IMR-90 (cell line): ENCODE measurements around the gene MGLL. TPM values are rescaled to one million over a fixed set of nuclear protein-coding genes. Genes with fewer than 3 reads are reported as not detected.

Source experiments
- ATAC-seq: fragments of 200-7000 bp; cut with Tn5 transposase; 2 replicates; pipeline ENCODE4 v1.9.1; 2020; ENCODE audit warnings: low read depth, mild to moderate bottlenecking, moderate library complexity
- BruUV-seq: library from RNA; stranded (reverse); fragments of 400-500 nt; replicated peaks from 2 replicates; lab custom pipeline; 2021; lab: Mats Ljungman, UMichigan
- CTCF ChIA-PET: fragments of 300-600 bp; formaldehyde crosslinking; extraction: SDS; loops from one replicate; lab custom pipeline; 2021; ENCODE audit warnings: antibody characterized with exemption; lab: Yijun Ruan, JAX
- POLR2A ChIA-PET: fragments of 300-600 bp; sonication (Branson Sonifier 250); formaldehyde crosslinking; loops from one replicate; lab custom pipeline; 2022; ENCODE audit warnings: antibody characterized with exemption; ENCODE audit not compliant: unreplicated experiment; lab: Charles Lee
- DNase-seq: peaks from one replicate; pipeline ENCODE4 v3.0.0; 2013
- H2AFZ ChIP-seq: replicated peaks from 2 replicates; pipeline ENCODE3; 2013; ENCODE audit warnings: low read length, mild to moderate bottlenecking; ENCODE audit not compliant: poor library complexity
- H2AK5ac ChIP-seq: 2 replicates; pipeline ENCODE4 v1.6.1; 2013; ENCODE audit warnings: low read depth, low read length, inconsistent platforms
- H2AK9ac ChIP-seq: replicated peaks from 2 replicates; pipeline ENCODE3; 2013; ENCODE audit warnings: mild to moderate bottlenecking, low read depth, low read length, moderate library complexity; ENCODE audit not compliant: poor library complexity
- H2BK120ac ChIP-seq: 2 replicates; pipeline ENCODE4 v1.6.1; 2013; ENCODE audit warnings: low read depth, low read length, inconsistent platforms
- H2BK15ac ChIP-seq: 3 replicates; pipeline ENCODE4 v1.6.1; 2013; ENCODE audit warnings: low read depth, low read length, inconsistent platforms
- H2BK20ac ChIP-seq: 2 replicates; pipeline ENCODE4 v1.6.1; 2013; ENCODE audit warnings: low read depth, mild to moderate bottlenecking, inconsistent platforms, low read length, moderate library complexity
- H2BK5ac ChIP-seq: 2 replicates; pipeline ENCODE4 v1.6.1; 2013; ENCODE audit warnings: mild to moderate bottlenecking, low read depth, low read length, inconsistent platforms; ENCODE audit not compliant: poor library complexity, severe bottlenecking
- H3K14ac ChIP-seq: replicated peaks from 2 replicates; pipeline ENCODE4 v1.6.1; 2013; ENCODE audit warnings: low read depth, low read length, inconsistent platforms
- H3K18ac ChIP-seq: 2 replicates; pipeline ENCODE4 v1.6.1; 2013; ENCODE audit warnings: low read depth, low read length, control low read depth
- H3K23ac ChIP-seq: 2 replicates; pipeline ENCODE4 v1.6.1; 2013; ENCODE audit warnings: low read depth, low read length, inconsistent platforms
- H3K27ac ChIP-seq: 2 replicates; pipeline ENCODE4 v1.5.1; 2013; ENCODE audit warnings: mild to moderate bottlenecking, control low read depth, low read length; ENCODE audit not compliant: insufficient read depth
- H3K27me3 ChIP-seq: 2 replicates; pipeline ENCODE4 v1.6.1; 2013; ENCODE audit warnings: low read length; ENCODE audit not compliant: control insufficient read depth, insufficient read depth
- H3K36me3 ChIP-seq: 2 replicates; pipeline ENCODE4 v1.6.1; 2013; ENCODE audit warnings: low read length, mixed read lengths; ENCODE audit not compliant: control insufficient read depth, insufficient read depth
- H3K4ac ChIP-seq: 2 replicates; pipeline ENCODE4 v1.6.1; 2013; ENCODE audit warnings: low read depth, low read length, inconsistent platforms
- H3K4me1 ChIP-seq: 2 replicates; pipeline ENCODE4 v1.6.1; 2013; ENCODE audit warnings: low read length, mixed read lengths; ENCODE audit not compliant: control insufficient read depth, insufficient read depth
- H3K4me2 ChIP-seq: 2 replicates; pipeline ENCODE4 v1.6.1; 2013; ENCODE audit warnings: low read depth, mild to moderate bottlenecking, control low read depth, low read length, moderate library complexity
- H3K4me3 ChIP-seq: 2 replicates; pipeline ENCODE4 v1.5.1; 2013; ENCODE audit warnings: low read depth, mild to moderate bottlenecking, control low read depth, low read length, moderate library complexity; ENCODE audit not compliant: insufficient read depth
- H3K56ac ChIP-seq: 2 replicates; pipeline ENCODE4 v1.6.1; 2013; ENCODE audit warnings: low read length, inconsistent platforms; ENCODE audit not compliant: insufficient read depth; ENCODE audit errors: extremely low read depth
- H3K79me1 ChIP-seq, 2 experiments: 2 replicates each; pipeline ENCODE4 v1.6.1; 2013; ENCODE audit warnings: low read length in 2 of 2, inconsistent platforms in 1 of 2, low read depth in 1 of 2
- H3K9ac ChIP-seq: 2 replicates; pipeline ENCODE4 v1.6.1; 2013; ENCODE audit warnings: low read depth, low read length, control low read depth
- H3K9me1 ChIP-seq: 2 replicates; pipeline ENCODE4 v1.6.1; 2013; ENCODE audit warnings: low read length, inconsistent platforms; ENCODE audit not compliant: insufficient read depth
- H3K9me3 ChIP-seq: 2 replicates; pipeline ENCODE4 v1.6.1; 2013; ENCODE audit warnings: low read length; ENCODE audit not compliant: control insufficient read depth, insufficient read depth
- H4K20me1 ChIP-seq: 2 replicates; pipeline ENCODE4 v1.6.1; 2013; ENCODE audit warnings: low read length, inconsistent platforms; ENCODE audit not compliant: insufficient read depth
- H4K5ac ChIP-seq: 2 replicates; pipeline ENCODE4 v1.6.1; 2013; ENCODE audit warnings: mild to moderate bottlenecking, low read depth, low read length, control low read depth
- H4K8ac ChIP-seq, 2 experiments: 2 replicates each; pipeline ENCODE4 v1.6.1; 2013; ENCODE audit warnings: low read depth in 2 of 2, low read length in 2 of 2, control low read depth in 1 of 2, inconsistent platforms in 1 of 2
- H4K91ac ChIP-seq: 2 replicates; pipeline ENCODE4 v1.6.1; 2013; ENCODE audit warnings: low read depth, low read length, inconsistent platforms; ENCODE audit not compliant: insufficient read depth
- BHLHE40 ChIP-seq: fragments of 150-350 bp; IDR thresholded peaks from 2 replicates; pipeline ENCODE4 v1.6.1; 2016; ENCODE audit warnings: mild to moderate bottlenecking, low read depth, low read length
- MAZ ChIP-seq: IDR thresholded peaks from 2 replicates; pipeline ENCODE4 v1.6.1; 2012; ENCODE audit warnings: low read depth, mild to moderate bottlenecking, low read length, improper control_type of control experiment, moderate library complexity, borderline replicate concordance
- WGBS, 2 experiments: methylation state at CpG; one replicate each; pipeline versions ENCODE4 v1.1.5 to v1.1.7; 2013; ENCODE audit warnings: missing lambda C conversion rate in 2 of 2; ENCODE audit not compliant: insufficient read length in 1 of 2; ENCODE audit errors: extremely low coverage in 2 of 2; 5-methylcytosine and 5-hydroxymethylcytosine counted together
- dilution Hi-C: fragments of 300-500 bp; cut with HindIII; formaldehyde crosslinking; loops from one replicate; pipeline ENCODE4 v1.14.3; 2018; ENCODE audit warnings: low sequenced_read_pairs; ENCODE audit not compliant: unreplicated experiment
- in situ Hi-C: fragments of 300-500 bp; cut with MboI; formaldehyde crosslinking; loops from 3 replicates; pipeline ENCODE4 v1.14.3; 2019; ENCODE audit warnings: low sequenced_read_pairs, inconsistent platforms, mixed read lengths
- intact Hi-C: fragments of 100-400 bp; cut with micrococcal nuclease; formaldehyde crosslinking; loops from 2 replicates; pipeline ENCODE4 v1.10.0; 2022
- polyA plus RNA-seq, 3 experiments: library from polyadenylated mRNA; depleted of rRNA; stranded (reverse); fragments of >200 nt; gene quantifications; 2 replicates each; pipeline ENCODE4 v1.2.3, GENCODE V29; 2012; ENCODE audit warnings: low replicate concordance in 1 of 3
- total RNA-seq: library from RNA; depleted of rRNA; stranded (reverse); fragments of >200 nt; gene quantifications from 2 replicates; pipeline ENCODE4 v1.2.3, GENCODE V29; 2012
- TF ChIP-seq, protein P1 (sequence below): fragments of 150-350 bp; IDR thresholded peaks from 2 replicates; pipeline ENCODE4 v1.6.1; 2016; ENCODE audit warnings: low read depth, mild to moderate bottlenecking, low read length, moderate library complexity, borderline replicate concordance

The MGLL gene
- total and polyA plus RNA-seq, 2 of the 4 experiments (the other 2 are of a cell fraction): 23.7 to 60.6 TPM

GRCh38 chr3:127691489-127691888 is 130.8 kb downstream of the MGLL start:
- H3K36me3 ChIP-seq: peaks cover 12% of the 10 kb centered on the region; the same call in 1 of the 2 replicates
- no peak for DNase-seq
- 0 out of 2 replicates have a peak overlapping the region, but pooled peaks have one; percentile 20 for H4K5ac ChIP-seq
- in situ Hi-C loops (no loop called here), intact Hi-C loops (loop anchor here (2.0 kb wide), 4 partner anchors 39 to 361 kb away; partner anchors contain the start of gene SEC61A1), dilution Hi-C loops (no loop called here)
- no peaks in the 10 kb centered on the region for H3K27me3 ChIP-seq
- peak overlapping the region; percentile 98 for H2BK120ac ChIP-seq
- H3K23ac ChIP-seq: no peak overlapping the region
- H3K4me2 ChIP-seq: no peak overlapping the region
- no peak overlapping the region for H3K18ac ChIP-seq
- H4K91ac ChIP-seq: peak overlapping the region; percentile 97; the same call in 1 of the 2 replicates
- H3K14ac ChIP-seq: peak overlapping the region; percentile 54
- H3K79me1 ChIP-seq: peaks cover 0 to 37% of the 10 kb centered on the region in 2 experiments; a peak in 2 of 4 replicates
- BruUV-seq: TSS peak; percentile 56
- no peak overlapping the region for H3K4me3 ChIP-seq
- ChIA-PET CTCF (interaction anchor here (1.9 kb wide), 1 partner anchor 140 kb away, joined by 9 read pairs; no protein-coding TSS in a partner anchor), POLR2A (no interaction called here)
- H2AFZ ChIP-seq: no peak overlapping the region
- peak overlapping the region; percentile 25 for H3K9ac ChIP-seq
- peaks cover 27% of the 10 kb centered on the region for H3K9me1 ChIP-seq
- no peaks in the 10 kb centered on the region for H3K9me3 ChIP-seq
- TF ChIP-seq BHLHE40 (no peak), MAZ (no peak)
- TF ChIP-seq, protein P1, sequence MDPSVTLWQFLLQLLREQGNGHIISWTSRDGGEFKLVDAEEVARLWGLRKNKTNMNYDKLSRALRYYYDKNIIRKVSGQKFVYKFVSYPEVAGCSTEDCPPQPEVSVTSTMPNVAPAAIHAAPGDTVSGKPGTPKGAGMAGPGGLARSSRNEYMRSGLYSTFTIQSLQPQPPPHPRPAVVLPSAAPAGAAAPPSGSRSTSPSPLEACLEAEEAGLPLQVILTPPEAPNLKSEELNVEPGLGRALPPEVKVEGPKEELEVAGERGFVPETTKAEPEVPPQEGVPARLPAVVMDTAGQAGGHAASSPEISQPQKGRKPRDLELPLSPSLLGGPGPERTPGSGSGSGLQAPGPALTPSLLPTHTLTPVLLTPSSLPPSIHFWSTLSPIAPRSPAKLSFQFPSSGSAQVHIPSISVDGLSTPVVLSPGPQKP: no peak
- peak overlapping the region; percentile 98 for H3K4ac ChIP-seq
- no peak for ATAC-seq
- peak overlapping the region; percentile 88 for H2AK9ac ChIP-seq
- H2BK20ac ChIP-seq: 0 out of 2 replicates have a peak overlapping the region, but pooled peaks have one; percentile 47
- peaks cover 26% of the 10 kb centered on the region for H3K4me1 ChIP-seq
- peak overlapping the region; percentile 89 for H2BK5ac ChIP-seq
- peak overlapping the region; percentile 75 for H2AK5ac ChIP-seq
- WGBS, 2 experiments: no CpG with 5 or more reads among the region's 8 CpGs
- H2BK15ac ChIP-seq: 0 out of 3 replicates have a peak overlapping the region, but pooled peaks have one; percentile 37
- H3K56ac ChIP-seq: no peak overlapping the region
- no peaks in the 10 kb centered on the region for H4K20me1 ChIP-seq
- peak overlapping the region in 1 of 2 experiments; percentile 69; a peak in 2 of 4 replicates for H4K8ac ChIP-seq
- 0 out of 2 replicates have a peak overlapping the region, but pooled peaks have one; percentile 18 for H3K27ac ChIP-seq
